OCI-M1 (cell line): ENCODE results near the gene TROAP.

Source experiments
- DNase-seq: peaks from one replicate; lab custom pipeline; 2025; lab: John Stamatoyannopoulos, UW

Gene TROAP

GRCh38 chr12:49344486-49345050, 21.5 kb downstream of the TROAP start:
- DNase-seq = no peak

GRCh38 chr12:49345051-49345824, 22.2 kb downstream of the TROAP start:
- no peak for DNase-seq

GRCh38 chr12:49345825-49346658, 23.0 kb downstream of the TROAP start:
- DNase-seq = no peak

GRCh38 chr12:49346659-49347310, 23.7 kb downstream of the TROAP start, which contains the start of gene DNAJC22:
Gene DNAJC22, plus strand, starts transcription at chr12:49346888. Its CDS starts 1,985 bp downstream, at chr12:49348873.
- DNase-seq = peak; percentile 54

- peak; percentile 74 for DNase-seq
Measured at GRCh38 chr12:49347311-49348193, 24.5 kb downstream of the TROAP start.

GRCh38 chr12:49348781-49349180, 25.7 kb downstream of the TROAP start:
- no peak for DNase-seq

GRCh38 chr12:49349266-49349665, 26.2 kb downstream of the TROAP start:
- DNase-seq = no peak

- no peak for DNase-seq
Measured at GRCh38 chr12:49352351-49352750, 29.3 kb downstream of the TROAP start.

- no peak for DNase-seq
Measured at GRCh38 chr12:49355913-49356312, 32.9 kb downstream of the TROAP start.

- peak; percentile 70 for DNase-seq
Measured at GRCh38 chr12:49357103-49357678, 34.1 kb downstream of the TROAP start.

GRCh38 chr12:49358483-49359141, 35.6 kb downstream of the TROAP start:
- DNase-seq = peak; percentile 90

- no peak for DNase-seq
Measured at GRCh38 chr12:49359671-49360070, 36.6 kb downstream of the TROAP start.

GRCh38 chr12:49362077-49362476, 39.0 kb downstream of the TROAP start:
- DNase-seq = no peak

GRCh38 chr12:49364989-49365388, 41.9 kb downstream of the TROAP start:
- no peak for DNase-seq

- peak; percentile 89 for DNase-seq
Measured at GRCh38 chr12:49365542-49365941, 42.5 kb downstream of the TROAP start.

GRCh38 chr12:49366096-49366651, 43.1 kb downstream of the TROAP start:
- no peak for DNase-seq

GRCh38 chr12:49366652-49367380, 43.8 kb downstream of the TROAP start:
- peak; percentile 94 for DNase-seq

- peak; percentile 60 for DNase-seq
Measured at GRCh38 chr12:49367381-49368239, 44.6 kb downstream of the TROAP start, which contains the start of gene SPATS2. Gene SPATS2, plus strand, starts transcription at chr12:49367462. Its CDS starts 93,551 bp downstream, at chr12:49461013.
